Breast epithelium (tissue), 3 donors: Measurements from ENCODE around the gene TGFBR3.

Experiments used
- CTCF ChIP-seq, 3 donors: fragments of 450-650 bp; IDR thresholded peaks; one replicate each; pipeline ENCODE4 v1.5.1; 2016 to 2017; ENCODE audit warnings: antibody characterized with exemption in 3 of 3, mild to moderate bottlenecking in 3 of 3, moderate library complexity in 3 of 3
- POLR2AphosphoS5 ChIP-seq, 3 donors: sonication (generic); formaldehyde crosslinking; IDR thresholded peaks; one replicate each; pipeline ENCODE4 v1.6.1; 2017; ENCODE audit warnings: antibody characterized with exemption in 3 of 3

- TF ChIP-seq CTCF (IDR thresholded peaks at IDR 0.05) (no peak), POLR2AphosphoS5 (IDR thresholded peaks at IDR 0.05) (no peak)
Observed at GRCh38 chr1:91696321-91696720, 189.6 kb downstream of the TGFBR3 start.
